ENCODE results near the gene CEP83.

- TF ChIP-seq EZH2phosphoT487 (IDR thresholded peaks at IDR 0.05; ENCODE audit: insufficient read depth, low read depth) (no peak), EZH2 (IDR thresholded peaks at IDR 0.05; ENCODE audit: insufficient read depth, poor library complexity, severe bottlenecking) (no peak)
Observed at GRCh38 chr12:94430304-94430703, 29.4 kb downstream of the CEP83 start.
